ENCODE results near the gene RCN1.
"Not testable (repeated sequence)": the region's sequence is repeated elsewhere in the genome, so short reads cannot be mapped to it uniquely, and the experiment has no call there.

Gene RCN1

GRCh38 chr11:32079553-32079952 is 11.3 kb upstream of the RCN1 start:
- no peak for DNase-seq (ENCODE audit: low read depth)

- DNase-seq (ENCODE audit: low read depth): no peak
Measured at GRCh38 chr11:32080361-32080980, 10.4 kb upstream of the RCN1 start.

- DNase-seq (ENCODE audit: low read depth): no peak
Measured at GRCh38 chr11:32081129-32081641, 9.7 kb upstream of the RCN1 start.

- no peak for DNase-seq (ENCODE audit: low read depth)
Measured at GRCh38 chr11:32081901-32082300, 9.0 kb upstream of the RCN1 start.

GRCh38 chr11:32082346-32082986 is 8.4 kb upstream of the RCN1 start:
- no peak for DNase-seq (ENCODE audit: low read depth)

GRCh38 chr11:32087597-32087996 is 3.3 kb upstream of the RCN1 start:
- DNase-seq (ENCODE audit: low read depth): no peak

GRCh38 chr11:32088117-32088941 is 2.5 kb upstream of the RCN1 start:
- no peak for DNase-seq (ENCODE audit: low read depth)

- DNase-seq (ENCODE audit: low read depth): no peak
Measured at GRCh38 chr11:32092581-32093170, 1.8 kb downstream of the RCN1 start.

GRCh38 chr11:32094923-32095322 is 4.0 kb downstream of the RCN1 start:
- DNase-seq (ENCODE audit: low read depth): no peak

- DNase-seq (ENCODE audit: low read depth): no peak
Measured at GRCh38 chr11:32098142-32098903, 7.4 kb downstream of the RCN1 start.

GRCh38 chr11:32099516-32099915 is 8.6 kb downstream of the RCN1 start:
- no peak for DNase-seq (ENCODE audit: low read depth)

GRCh38 chr11:32100495-32100894 is 9.6 kb downstream of the RCN1 start:
- no peak for DNase-seq (ENCODE audit: low read depth)

GRCh38 chr11:32101791-32102190 is 10.9 kb downstream of the RCN1 start:
- no peak for DNase-seq (ENCODE audit: low read depth)

GRCh38 chr11:32103121-32103719 is 12.3 kb downstream of the RCN1 start:
- DNase-seq (ENCODE audit: low read depth): not testable (repeated sequence)

- no peak for DNase-seq (ENCODE audit: low read depth)
Measured at GRCh38 chr11:32103941-32104340, 13.1 kb downstream of the RCN1 start.

- no peak for DNase-seq (ENCODE audit: low read depth)
Measured at GRCh38 chr11:32105871-32106560, 15.1 kb downstream of the RCN1 start.

- no peak for DNase-seq (ENCODE audit: low read depth)
Measured at GRCh38 chr11:32107647-32108046, 16.8 kb downstream of the RCN1 start.

GRCh38 chr11:32108576-32108975 is 17.7 kb downstream of the RCN1 start:
- DNase-seq (ENCODE audit: low read depth): no peak

- no peak for DNase-seq (ENCODE audit: low read depth)
Measured at GRCh38 chr11:32109138-32109537, 18.3 kb downstream of the RCN1 start.

- no peak for DNase-seq (ENCODE audit: low read depth)
Measured at GRCh38 chr11:32109592-32109991, 18.7 kb downstream of the RCN1 start.

GRCh38 chr11:32110795-32111194 is 19.9 kb downstream of the RCN1 start:
- no peak for DNase-seq (ENCODE audit: low read depth)
